ENCODE results near the gene SP7. TPM values are rescaled to one million over a fixed set of nuclear protein-coding genes. Genes with fewer than 3 reads are reported as not detected.

The SP7 gene
- total and polyA plus RNA-seq, 2 donors (not counting 3 experiments of a cell fraction or from before 2014, with no cell fraction given): not detected

GRCh38 chr12:53279888-53280498, 56.2 kb downstream of the SP7 start:
- no peak overlapping the region for H3K27ac ChIP-seq (ENCODE audit: insufficient read depth, low read depth, low read length)
- no peaks in the 10 kb centered on the region for H4K20me1 ChIP-seq (replicated peaks; ENCODE audit: control insufficient read depth, extremely low read depth, insufficient read depth, low read length)
- no peak overlapping the region for H3K4me3 ChIP-seq (replicated peaks in 1 of 3; ENCODE audit: insufficient read depth in 1 of 3, low read depth in 1 of 3, low read length in 3 of 3)
- POLR2A ChIA-PET: no interaction called here
- H3K4me1 ChIP-seq (ENCODE audit: control insufficient read depth, extremely low read depth, insufficient read depth, low read length): no peaks in the 10 kb centered on the region
- TF ChIP-seq CTCF (IDR thresholded peaks at IDR 0.05; ENCODE audit: extremely low read depth in 1 of 2, insufficient read depth in 1 of 2, low read depth in 1 of 2, low read length in 2 of 2) (no peak), MYC (IDR thresholded peaks at IDR 0.05; ENCODE audit: low read depth, low read length) (no peak), FOS (IDR thresholded peaks at IDR 0.05; ENCODE audit: borderline replicate concordance, insufficient read depth, low read length) (no peak), POLR2AphosphoS5 (IDR thresholded peaks at IDR 0.05; ENCODE audit: insufficient read depth, low read depth, low read length) (no peak), MAX (IDR thresholded peaks at IDR 0.05; ENCODE audit: insufficient read depth, insufficient read length) (no peak), EZH2 (IDR thresholded peaks at IDR 0.05; ENCODE audit: borderline replicate concordance, low read depth, low read length, severe bottlenecking) (no peak), GATA2 (IDR thresholded peaks at IDR 0.05; ENCODE audit: insufficient read depth, insufficient read length, low read depth, low read length) (no peak), POLR2A (IDR thresholded peaks at IDR 0.05; ENCODE audit: low read depth, low read length) (no peak), JUN (IDR thresholded peaks at IDR 0.05; ENCODE audit: borderline replicate concordance, insufficient read depth, insufficient read length, low read depth) (no peak)
- H3K79me2 ChIP-seq (ENCODE audit: control insufficient read depth, insufficient read depth, low read length): no peaks in the 10 kb centered on the region
- FAIRE-seq (no peak), DNase-seq (ENCODE audit: low read depth, low spot score) (no peak)
- H3K9ac ChIP-seq (replicated peaks; ENCODE audit: extremely low read depth, insufficient read depth, low read length): no peak overlapping the region
- H2AFZ ChIP-seq (ENCODE audit: low read depth, low read length): no peak overlapping the region
- BruUV-seq (replicated peaks): no TSS peak
- H3K36me3 ChIP-seq (ENCODE audit: control insufficient read depth in 2 of 2, extremely low read depth in 1 of 2, insufficient read depth in 2 of 2, low read length in 2 of 2): peaks cover 16 to 18% of the 10 kb centered on the region in 2 experiments
- no peaks in the 10 kb centered on the region for H3K9me1 ChIP-seq (replicated peaks; ENCODE audit: control insufficient read depth, extremely low read depth, insufficient read depth, low read length)
- H3K4me2 ChIP-seq (ENCODE audit: insufficient read depth, low read length): no peak overlapping the region
- no peaks in the 10 kb centered on the region for H3K27me3 ChIP-seq (ENCODE audit: control insufficient read depth in 2 of 2, insufficient read depth in 2 of 2, low read length in 2 of 2)
- intact Hi-C loops (cut with micrococcal nuclease) (no loop called here), dilution Hi-C loops (cut with MboI; ENCODE audit: extremely low pct_ligation_motif_present, low sequenced_read_pairs) (no loop called here)
- H3K9me3 ChIP-seq (replicated peaks; ENCODE audit: control insufficient read depth, insufficient read depth, low read length): no peaks in the 10 kb centered on the region
- CTCF ChIA-PET: interaction anchor here (0.8 to 1.6 kb wide), 3 partner anchors 11 to 66 kb away, joined by 3 to 6 read pairs (median 3); partner anchors contain the start of genes ESPL1 and PFDN5

Measured in endothelial cell of umbilical vein (primary cell).